H9 (cell line): ENCODE results near the gene ZNF365. TPM values are rescaled to one million over a fixed set of nuclear protein-coding genes. Genes with fewer than 3 reads are reported as not detected.

Experiments used
- DNase-seq: peaks from one replicate; pipeline ENCODE4 v3.0.0-alpha.2; 2017
- H2AFZ ChIP-seq: one replicate; pipeline ENCODE4 v1.6.1; 2013; ENCODE audit warnings: mild to moderate bottlenecking, low read length, control low read depth, moderate library complexity
- H2AK5ac ChIP-seq: 2 replicates; pipeline ENCODE4 v1.6.1; 2013; ENCODE audit warnings: low read length, control low read depth, mixed read lengths; ENCODE audit not compliant: insufficient read length
- H2BK120ac ChIP-seq: one replicate; pipeline ENCODE4 v1.6.1; 2013; ENCODE audit warnings: low read depth, mild to moderate bottlenecking, low read length, control low read depth, inconsistent platforms; ENCODE audit not compliant: poor library complexity, severe bottlenecking
- H2BK12ac ChIP-seq: 2 replicates; pipeline ENCODE4 v1.6.1; 2013; ENCODE audit warnings: low read length, control low read depth, mixed read lengths, low read depth; ENCODE audit not compliant: insufficient read length
- H2BK15ac ChIP-seq: 2 replicates; pipeline ENCODE4 v1.6.1; 2013; ENCODE audit warnings: low read depth, low read length, control low read depth
- H2BK20ac ChIP-seq: one replicate; pipeline ENCODE4 v1.6.1; 2013; ENCODE audit warnings: low read depth, mild to moderate bottlenecking, low read length, control low read depth, inconsistent platforms; ENCODE audit not compliant: poor library complexity, severe bottlenecking
- H2BK5ac ChIP-seq: 2 replicates; pipeline ENCODE4 v1.6.1; 2013; ENCODE audit warnings: low read length, control low read depth, mixed read lengths; ENCODE audit not compliant: insufficient read length
- H3K14ac ChIP-seq: 2 replicates; pipeline ENCODE4 v1.6.1; 2013; ENCODE audit warnings: low read length, control low read depth; ENCODE audit not compliant: insufficient read depth
- H3K18ac ChIP-seq: 2 replicates; pipeline ENCODE4 v1.6.1; 2013; ENCODE audit warnings: low read depth, mild to moderate bottlenecking, mixed read lengths, low read length, control low read depth; ENCODE audit not compliant: insufficient read length
- H3K23ac ChIP-seq: 2 replicates; pipeline ENCODE4 v1.6.1; 2013; ENCODE audit warnings: low read length, control low read depth, mixed read lengths, low read depth; ENCODE audit not compliant: insufficient read length
- H3K23me2 ChIP-seq: 2 replicates; pipeline ENCODE4 v1.6.1; 2013; ENCODE audit warnings: low read depth, mild to moderate bottlenecking, mixed read lengths, low read length, control low read depth; ENCODE audit not compliant: insufficient read length, poor library complexity, severe bottlenecking
- H3K27ac ChIP-seq: 2 replicates; pipeline ENCODE4 v1.5.1; 2013; ENCODE audit warnings: low read length, control low read depth, mixed read lengths, low read depth; ENCODE audit not compliant: insufficient read length
- H3K27me3 ChIP-seq: 2 replicates; pipeline ENCODE4 v1.6.1; 2013; ENCODE audit warnings: low read length, control low read depth, inconsistent platforms; ENCODE audit not compliant: insufficient read depth
- H3K4ac ChIP-seq: 2 replicates; pipeline ENCODE4 v1.6.1; 2013; ENCODE audit warnings: low read depth, mild to moderate bottlenecking, control low read depth, inconsistent platforms, low read length, moderate library complexity
- H3K4me1 ChIP-seq: 2 replicates; pipeline ENCODE4 v1.6.1; 2013; ENCODE audit warnings: low read length, control low read depth, inconsistent platforms; ENCODE audit not compliant: insufficient read depth
- H3K4me2 ChIP-seq: 2 replicates; pipeline ENCODE4 v1.6.1; 2013; ENCODE audit warnings: low read length, control low read depth, mixed read lengths; ENCODE audit not compliant: insufficient read length, insufficient read depth
- H3K56ac ChIP-seq: 2 replicates; pipeline ENCODE4 v1.6.1; 2013; ENCODE audit warnings: low read depth, mild to moderate bottlenecking, mixed read lengths, low read length, control low read depth; ENCODE audit not compliant: insufficient read length
- H3K79me1 ChIP-seq: 2 replicates; pipeline ENCODE4 v1.6.1; 2013; ENCODE audit warnings: low read depth, mild to moderate bottlenecking, moderate library complexity, low read length, control low read depth, inconsistent platforms; ENCODE audit not compliant: insufficient read depth, poor library complexity, severe bottlenecking
- H3K79me2 ChIP-seq: 2 replicates; pipeline ENCODE4 v1.6.1; 2013; ENCODE audit warnings: low read length, control low read depth, inconsistent platforms; ENCODE audit not compliant: insufficient read depth
- H3K9ac ChIP-seq: 2 replicates; pipeline ENCODE4 v1.6.1; 2013; ENCODE audit warnings: low read length, control low read depth, mixed read lengths; ENCODE audit not compliant: insufficient read length; ENCODE audit errors: extremely low read depth
- H3K9me3 ChIP-seq: one replicate; pipeline ENCODE4 v1.6.1; 2013; ENCODE audit warnings: low read depth, low read length, inconsistent platforms; ENCODE audit not compliant: control insufficient read depth
- H3T11ph ChIP-seq: one replicate; pipeline ENCODE4 v1.6.1; 2013; ENCODE audit warnings: mild to moderate bottlenecking, low read length, control low read depth, inconsistent platforms
- H4K20me1 ChIP-seq: one replicate; pipeline ENCODE4 v1.6.1; 2013; ENCODE audit not compliant: control insufficient read depth, insufficient read length, insufficient read depth
- H4K5ac ChIP-seq: 2 replicates; pipeline ENCODE4 v1.6.1; 2013; ENCODE audit warnings: low read depth, mild to moderate bottlenecking, mixed read lengths, low read length, control low read depth; ENCODE audit not compliant: insufficient read length
- H4K8ac ChIP-seq: replicated peaks from 2 replicates; pipeline ENCODE4 v1.6.1; 2013; ENCODE audit warnings: low read length, control low read depth, mixed read lengths, low read depth; ENCODE audit not compliant: insufficient read length
- H4K91ac ChIP-seq: 2 replicates; pipeline ENCODE4 v1.6.1; 2013; ENCODE audit warnings: low read depth, mild to moderate bottlenecking, moderate library complexity, mixed read lengths, low read length, control low read depth; ENCODE audit not compliant: insufficient read length
- H3K27ac Mint-ChIP-seq, 3 experiments: 2 replicates in 2 of 3; 3 replicates in 1 of 3; pipeline ENCODE4 v1.8.0; 2020 to 2021; ENCODE audit warnings: mixed read lengths in 3 of 3, mild to moderate bottlenecking in 1 of 3, moderate library complexity in 1 of 3
- H3K27me3 Mint-ChIP-seq: 2 replicates; pipeline ENCODE4 v1.8.0; 2021; ENCODE audit warnings: low read depth, mild to moderate bottlenecking, moderate library complexity, mixed read lengths
- H3K36me3 Mint-ChIP-seq, 3 experiments: 2 replicates in 2 of 3; 3 replicates in 1 of 3; pipeline ENCODE4 v1.8.0; 2020 to 2021; ENCODE audit warnings: low read depth in 3 of 3, mixed read lengths in 3 of 3; ENCODE audit not compliant: insufficient read depth in 1 of 3
- H3K4me1 Mint-ChIP-seq, 2 experiments: 2 replicates each; pipeline ENCODE4 v1.8.0; 2020; ENCODE audit warnings: mixed read lengths in 2 of 2
- H3K4me3 Mint-ChIP-seq, 2 experiments: 2 replicates in 1 of 2; 3 replicates in 1 of 2; pipeline ENCODE4 v1.8.0; 2020 to 2021; ENCODE audit warnings: mild to moderate bottlenecking in 2 of 2, mixed read lengths in 2 of 2, moderate library complexity in 1 of 2
- H3K9me3 Mint-ChIP-seq, 2 experiments: 2 replicates in 1 of 2; 3 replicates in 1 of 2; pipeline ENCODE4 v1.8.0; 2020; ENCODE audit warnings: mild to moderate bottlenecking in 2 of 2, mixed read lengths in 2 of 2, moderate library complexity in 1 of 2
- CTCF ChIP-seq: fragments of 200-600 bp; sonication (generic); conservative IDR thresholded peaks from 3 replicates; pipeline ENCODE4 v1.8.0; 2021; ENCODE audit warnings: antibody characterized with exemption, mild to moderate bottlenecking
- WGBS: extraction: QIAGEN DNeasy Blood & Tissue Kit; methylation state at CpG from one replicate; pipeline ENCODE4 v1.1.7; 2013; ENCODE audit warnings: missing lambda C conversion rate, low lambda C conversion rate, mixed read lengths; ENCODE audit not compliant: insufficient read length; ENCODE audit errors: extremely low coverage; 5-methylcytosine and 5-hydroxymethylcytosine counted together
- long read RNA-seq: library from polyadenylated mRNA; unstranded; transcript quantifications from one replicate; pipeline ENCODE4 v2.0.0, GENCODE V29; 2020
- total RNA-seq: library from RNA; stranded (reverse); gene quantifications from 2 replicates; pipeline ENCODE4 v1.2.1, GENCODE V29; 2021

ZNF365 gene, protein sequence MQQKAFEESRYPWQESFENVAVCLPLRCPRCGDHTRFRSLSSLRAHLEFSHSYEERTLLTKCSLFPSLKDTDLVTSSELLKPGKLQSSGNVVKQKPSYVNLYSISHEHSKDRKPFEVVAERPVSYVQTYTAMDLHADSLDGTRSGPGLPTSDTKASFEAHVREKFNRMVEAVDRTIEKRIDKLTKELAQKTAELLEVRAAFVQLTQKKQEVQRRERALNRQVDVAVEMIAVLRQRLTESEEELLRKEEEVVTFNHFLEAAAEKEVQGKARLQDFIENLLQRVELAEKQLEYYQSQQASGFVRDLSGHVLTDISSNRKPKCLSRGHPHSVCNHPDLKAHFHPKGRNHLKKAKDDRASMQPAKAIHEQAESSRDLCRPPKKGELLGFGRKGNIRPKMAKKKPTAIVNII
- 0.46 and 0.59 TPM in 2 replicates for total RNA-seq
- long read RNA-seq, full-length matches to known transcripts = 4 of 4 reads
- long read RNA-seq, partial matches to known transcripts = 0 of 4 reads
- long read RNA-seq, other reads (novel, unspliced or antisense) = 0 of 4 reads

- H3K27me3 ChIP-seq = peaks cover 6% of the 10 kb centered on the region; the same call in 1 of the 2 replicates
- no peaks in the 10 kb centered on the region for H3K4me1 ChIP-seq
- Mint-ChIP-seq H3K4me3 (peak within 1 kb of the TSS; percentile 72 to 84), H3K27ac (no peak within 1 kb of the TSS), H3K9me3 (peaks cover 0 to 3% of the 10 kb centered on the region in 2 experiments; a peak in 2 of 5 replicates), H3K27me3 (peaks cover 47% of the 10 kb centered on the region), H3K36me3 (no peaks in the 10 kb centered on the region), H3K4me1 (peaks cover 5 to 7% of the 10 kb centered on the region in 2 experiments)
- DNase-seq = peak; percentile 56
- no peak within 1 kb of the TSS for H3K23ac ChIP-seq
- no peak within 1 kb of the TSS for H3K56ac ChIP-seq
- H3K79me2 ChIP-seq = no peaks in the 10 kb centered on the region
- H2BK15ac ChIP-seq = no peak within 1 kb of the TSS
- H3K18ac ChIP-seq = no peak within 1 kb of the TSS
- H4K91ac ChIP-seq = no peak within 1 kb of the TSS
- no peak within 1 kb of the TSS; the same call in 1 of the 2 replicates for H3K14ac ChIP-seq
- H3K23me2 ChIP-seq = no peaks in the 10 kb centered on the region
- H3K9me3 ChIP-seq = no peaks in the 10 kb centered on the region
- H2BK20ac ChIP-seq = no peak within 1 kb of the TSS
- no peak for TF ChIP-seq CTCF
- no peak within 1 kb of the TSS for H2BK5ac ChIP-seq
- H4K8ac ChIP-seq = no peak within 1 kb of the TSS
- no peak within 1 kb of the TSS for H4K5ac ChIP-seq
- no peaks in the 10 kb centered on the region for H3K79me1 ChIP-seq
- H3K9ac ChIP-seq = no peak within 1 kb of the TSS
- H4K20me1 ChIP-seq = no peaks in the 10 kb centered on the region
- H3K4ac ChIP-seq = no peak within 1 kb of the TSS
- H2BK120ac ChIP-seq = no peak within 1 kb of the TSS
- no peak within 1 kb of the TSS for H3T11ph ChIP-seq
- no CpG with 5 or more reads among the region's 73 CpGs for WGBS
- peak within 1 kb of the TSS; percentile 92 for H2AFZ ChIP-seq
- H2AK5ac ChIP-seq = no peak within 1 kb of the TSS
- H3K27ac ChIP-seq = no peak within 1 kb of the TSS
- peak within 1 kb of the TSS; percentile 67 for H3K4me2 ChIP-seq
- no peak within 1 kb of the TSS for H2BK12ac ChIP-seq
Observed at GRCh38 chr10:62373995-62374861, at the start of gene ZNF365. ZNF365 (plus strand) TSS chr10:62374369; CDS start chr10:62376194, 1,825 bp downstream.
